Measurements from ENCODE around the gene FUBP3.

FUBP3 gene

GRCh38 chr9:130639124-130639765 is 59.9 kb downstream of the FUBP3 start:
- Histone ChIP-seq H3K27ac (ENCODE audit: low read depth, low read length) (no peak overlapping the region), H3K9me2 (replicated peaks; ENCODE audit: insufficient read depth, low read length) (no peaks in the 10 kb centered on the region), H3F3A (ENCODE audit: insufficient read depth) (peaks cover 6% of the 10 kb centered on the region; the same call in 1 of the 2 replicates), H3K4me2 (ENCODE audit: low read depth, low read length, poor library complexity, severe bottlenecking) (no peak overlapping the region), H3K27me3 (ENCODE audit: low read length) (no peaks in the 10 kb centered on the region), H3K9ac (ENCODE audit: low read length) (no peak overlapping the region), H2AFZ (ENCODE audit: low read depth, low read length, severe bottlenecking) (no peak overlapping the region), H3K4me3 (ENCODE audit: insufficient read depth, low read length, poor library complexity, severe bottlenecking) (no peak overlapping the region), H3K79me2 (ENCODE audit: insufficient read depth, low read length) (no peaks in the 10 kb centered on the region), H3K9me3 (ENCODE audit: insufficient read depth, low read length) (no peaks in the 10 kb centered on the region), H3K36me3 (ENCODE audit: low read length) (no peaks in the 10 kb centered on the region), H4K20me1 (ENCODE audit: low read depth, low read length) (no peaks in the 10 kb centered on the region)
- TF ChIP-seq CTCF (IDR thresholded peaks at IDR 0.05; ENCODE audit: insufficient read depth, low read length, poor library complexity, severe bottlenecking) (no peak), EZH2phosphoT487 (conservative IDR thresholded peaks at IDR 0.05; ENCODE audit: low read length) (no peak)

- Histone ChIP-seq H3K36me3 (ENCODE audit: low read length) (no peaks in the 10 kb centered on the region), H3K79me2 (ENCODE audit: insufficient read depth, low read length) (no peaks in the 10 kb centered on the region), H3F3A (ENCODE audit: insufficient read depth) (peaks cover 6% of the 10 kb centered on the region; the same call in 1 of the 2 replicates), H4K20me1 (ENCODE audit: low read depth, low read length) (no peaks in the 10 kb centered on the region), H3K9me2 (replicated peaks; ENCODE audit: insufficient read depth, low read length) (no peaks in the 10 kb centered on the region), H3K4me3 (ENCODE audit: insufficient read depth, low read length, poor library complexity, severe bottlenecking) (no peak overlapping the region), H3K9me3 (ENCODE audit: insufficient read depth, low read length) (no peaks in the 10 kb centered on the region), H3K9ac (ENCODE audit: low read length) (no peak overlapping the region), H2AFZ (ENCODE audit: low read depth, low read length, severe bottlenecking) (no peak overlapping the region), H3K27ac (ENCODE audit: low read depth, low read length) (no peak overlapping the region), H3K27me3 (ENCODE audit: low read length) (no peaks in the 10 kb centered on the region), H3K4me2 (ENCODE audit: low read depth, low read length, poor library complexity, severe bottlenecking) (no peak overlapping the region)
- TF ChIP-seq CTCF (IDR thresholded peaks at IDR 0.05; ENCODE audit: insufficient read depth, low read length, poor library complexity, severe bottlenecking) (no peak), EZH2phosphoT487 (conservative IDR thresholded peaks at IDR 0.05; ENCODE audit: low read length) (no peak)
Measured at GRCh38 chr9:130639866-130640555, 60.6 kb downstream of the FUBP3 start.

GRCh38 chr9:130640681-130641080 is 61.3 kb downstream of the FUBP3 start:
- TF ChIP-seq EZH2phosphoT487 (conservative IDR thresholded peaks at IDR 0.05; ENCODE audit: low read length) (no peak), CTCF (IDR thresholded peaks at IDR 0.05; ENCODE audit: insufficient read depth, low read length, poor library complexity, severe bottlenecking) (no peak)
- H4K20me1 ChIP-seq (ENCODE audit: low read depth, low read length): no peaks in the 10 kb centered on the region
- no peak overlapping the region for H3K27ac ChIP-seq (ENCODE audit: low read depth, low read length)
- no peaks in the 10 kb centered on the region for H3K36me3 ChIP-seq (ENCODE audit: low read length)
- H3K9me3 ChIP-seq (ENCODE audit: insufficient read depth, low read length): no peaks in the 10 kb centered on the region
- no peaks in the 10 kb centered on the region for H3K79me2 ChIP-seq (ENCODE audit: insufficient read depth, low read length)
- H2AFZ ChIP-seq (ENCODE audit: low read depth, low read length, severe bottlenecking): no peak overlapping the region
- H3K27me3 ChIP-seq (ENCODE audit: low read length): no peaks in the 10 kb centered on the region
- no peaks in the 10 kb centered on the region for H3K9me2 ChIP-seq (replicated peaks; ENCODE audit: insufficient read depth, low read length)
- H3K4me3 ChIP-seq (ENCODE audit: insufficient read depth, low read length, poor library complexity, severe bottlenecking): no peak overlapping the region
- H3K9ac ChIP-seq (ENCODE audit: low read length): no peak overlapping the region
- H3K4me2 ChIP-seq (ENCODE audit: low read depth, low read length, poor library complexity, severe bottlenecking): no peak overlapping the region
- H3F3A ChIP-seq (ENCODE audit: insufficient read depth): peaks cover 6% of the 10 kb centered on the region; the same call in 1 of the 2 replicates

Data from SU-DHL-6 (cell line).